Measurements from ENCODE around the gene EP300. TPM values are rescaled to one million over a fixed set of nuclear protein-coding genes. Genes with fewer than 3 reads are reported as not detected.
"Not testable (repeated sequence)": the region's sequence is repeated elsewhere in the genome, so short reads cannot be mapped to it uniquely, and the experiment has no call there.

The EP300 gene
- total and polyA plus RNA-seq, 5 donors: 13.2 to 38.0 (median 33.8) TPM

DNA sequence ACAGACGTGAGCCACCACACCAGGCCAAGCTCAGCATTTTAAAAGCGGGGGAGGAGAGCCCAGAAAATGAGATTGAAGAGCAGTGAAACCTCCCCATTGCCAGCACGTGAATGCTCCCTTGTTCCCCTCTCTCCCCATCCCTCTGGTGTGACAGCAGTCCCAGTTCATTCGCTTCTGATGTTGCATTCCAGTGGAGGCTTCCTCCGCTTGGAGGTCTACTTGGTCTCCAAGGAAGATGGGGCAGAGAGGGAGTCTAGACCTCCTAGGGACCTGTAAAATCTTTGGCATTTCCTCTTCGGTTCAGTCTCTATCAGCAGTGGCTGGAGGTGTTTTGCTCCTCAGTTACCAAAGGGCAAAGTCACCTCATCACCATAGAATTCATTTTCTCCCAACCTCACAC is 30.2 kb upstream of the EP300 start:
- WGBS: 63% methylated on average over 6 of the region's 6 CpGs
- Histone ChIP-seq H3K4me3 (ENCODE audit: low read length) (no peak overlapping the region), H3K27ac (ENCODE audit: low read length) (no peak overlapping the region), H3K4me1 (ENCODE audit: control insufficient read depth, insufficient read depth, low read length) (no peaks in the 10 kb centered on the region), H3K27me3 (ENCODE audit: control insufficient read depth, insufficient read depth) (no peaks in the 10 kb centered on the region), H3K9me3 (ENCODE audit: control insufficient read depth, low read length) (no peaks in the 10 kb centered on the region)
- no peak for ATAC-seq
- intact Hi-C loops (cut with DNase I): no loop called here
- no peak for DNase-seq

GRCh38 chr22:41064326-41064725 is 28.1 kb upstream of the EP300 start:
- H3K27ac ChIP-seq (ENCODE audit: low read length); H3K4me3 ChIP-seq (ENCODE audit: low read length); H3K9me3 ChIP-seq (ENCODE audit: control insufficient read depth, low read length); DNase-seq; H3K27me3 ChIP-seq (ENCODE audit: control insufficient read depth, insufficient read depth); H3K4me1 ChIP-seq (ENCODE audit: control insufficient read depth, insufficient read depth, low read length); intact Hi-C loops (cut with DNase I); ATAC-seq: not testable (repeated sequence)
- 95% methylated on average over 15 of the region's 15 CpGs for WGBS

GRCh38 chr22:41066341-41066740 is 26.1 kb upstream of the EP300 start:
- H3K27ac ChIP-seq (ENCODE audit: low read length); H3K4me3 ChIP-seq (ENCODE audit: low read length); intact Hi-C loops (cut with DNase I); ATAC-seq; H3K4me1 ChIP-seq (ENCODE audit: control insufficient read depth, insufficient read depth, low read length); H3K27me3 ChIP-seq (ENCODE audit: control insufficient read depth, insufficient read depth); DNase-seq; H3K9me3 ChIP-seq (ENCODE audit: control insufficient read depth, low read length): not testable (repeated sequence)
- 93% methylated on average over 8 of the region's 8 CpGs for WGBS

GRCh38 chr22:41067968-41068367 is 24.4 kb upstream of the EP300 start:
- H3K4me3 ChIP-seq (ENCODE audit: low read length); H3K9me3 ChIP-seq (ENCODE audit: control insufficient read depth, low read length); DNase-seq; H3K27me3 ChIP-seq (ENCODE audit: control insufficient read depth, insufficient read depth); ATAC-seq; H3K27ac ChIP-seq (ENCODE audit: low read length); intact Hi-C loops (cut with DNase I); H3K4me1 ChIP-seq (ENCODE audit: control insufficient read depth, insufficient read depth, low read length): not testable (repeated sequence)
- WGBS: 91% methylated on average over 10 of the region's 10 CpGs

GRCh38 chr22:41070665-41071331 is 21.6 kb upstream of the EP300 start:
- DNase-seq (no peak), ATAC-seq (no peak)
- Histone ChIP-seq H3K27ac (ENCODE audit: low read length) (no peak overlapping the region), H3K27me3 (ENCODE audit: control insufficient read depth, insufficient read depth) (no peaks in the 10 kb centered on the region), H3K4me3 (ENCODE audit: low read length) (no peak overlapping the region), H3K9me3 (ENCODE audit: control insufficient read depth, low read length) (no peaks in the 10 kb centered on the region), H3K4me1 (ENCODE audit: control insufficient read depth, insufficient read depth, low read length) (no peaks in the 10 kb centered on the region)
- WGBS: 78% methylated on average over 14 of the region's 14 CpGs
- intact Hi-C loops (cut with DNase I): no loop called here

- intact Hi-C loops (cut with DNase I): no loop called here
These were observed 18.3 kb upstream of the EP300 start for GRCh38 chr22:41074061-41074460.

GRCh38 chr22:41074466-41074865 is 17.9 kb upstream of the EP300 start:
- H3K27ac ChIP-seq (ENCODE audit: low read length): no peak overlapping the region
- no peak overlapping the region for H3K4me3 ChIP-seq (ENCODE audit: low read length)
- 95% methylated on average over 22 of the region's 22 CpGs for WGBS
- intact Hi-C loops (cut with DNase I): no loop called here
- H3K27me3 ChIP-seq (ENCODE audit: control insufficient read depth, insufficient read depth): no peaks in the 10 kb centered on the region
- ATAC-seq (no peak), DNase-seq (no peak)
- H3K4me1 ChIP-seq (ENCODE audit: control insufficient read depth, insufficient read depth, low read length): no peaks in the 10 kb centered on the region
- H3K9me3 ChIP-seq (ENCODE audit: control insufficient read depth, low read length): no peaks in the 10 kb centered on the region

More at GRCh38 chr22:41074061-41074460, 18.3 kb upstream of the EP300 start:
- ATAC-seq: no peak
- no peak for DNase-seq
- H3K27me3 ChIP-seq (ENCODE audit: control insufficient read depth, insufficient read depth): no peaks in the 10 kb centered on the region
- no peaks in the 10 kb centered on the region for H3K4me1 ChIP-seq (ENCODE audit: control insufficient read depth, insufficient read depth, low read length)
- H3K4me3 ChIP-seq (ENCODE audit: low read length): no peak overlapping the region
- H3K27ac ChIP-seq (ENCODE audit: low read length): no peak overlapping the region
- H3K9me3 ChIP-seq (ENCODE audit: control insufficient read depth, low read length): no peaks in the 10 kb centered on the region
- 94% methylated on average over 11 of the region's 11 CpGs for WGBS

DNA sequence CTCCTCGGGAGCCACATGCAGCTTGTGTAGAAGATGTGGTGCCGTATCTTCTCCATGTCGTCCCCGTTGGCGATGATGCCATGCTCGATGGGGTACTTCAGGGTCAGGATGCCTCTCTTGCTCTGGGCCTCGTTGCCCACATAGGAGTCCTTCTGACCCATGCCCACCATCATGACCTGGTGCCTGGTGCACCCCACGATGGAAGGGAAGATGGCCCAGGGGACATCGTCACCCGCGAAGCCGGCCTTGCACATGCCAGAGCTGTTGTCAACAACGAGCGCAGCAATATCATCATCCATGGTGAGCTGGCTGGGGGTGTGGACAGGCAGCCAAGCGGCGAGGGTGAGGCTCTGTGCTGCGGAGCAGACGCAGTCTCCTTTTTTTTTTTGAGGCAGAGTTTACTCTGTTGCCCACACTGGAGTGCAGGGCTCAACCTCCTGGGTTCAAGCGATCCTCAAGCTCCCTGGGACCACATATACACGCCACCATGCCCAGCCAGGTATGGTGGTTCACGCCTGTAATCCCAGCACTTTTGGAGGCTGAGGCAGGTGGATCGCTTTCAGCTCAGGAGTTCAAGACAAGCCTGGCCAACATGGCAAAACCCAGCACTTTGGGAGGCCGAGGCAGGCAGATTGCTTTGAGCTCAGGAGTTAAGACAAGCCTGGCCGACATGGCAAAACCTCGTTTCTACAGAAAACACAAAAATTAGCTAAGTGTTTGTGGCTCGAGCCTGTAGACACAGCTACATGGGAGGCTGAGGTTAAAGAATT is 17.3 kb upstream of the EP300 start:
- intact Hi-C loops (cut with DNase I): no loop called here
- 90% methylated on average over 26 of the region's 26 CpGs for WGBS
- no peak for ATAC-seq

GRCh38 chr22:41075946-41076345 is 16.4 kb upstream of the EP300 start:
- Histone ChIP-seq H3K27me3 (ENCODE audit: control insufficient read depth, insufficient read depth) (no peaks in the 10 kb centered on the region), H3K27ac (ENCODE audit: low read length) (no peak overlapping the region), H3K9me3 (ENCODE audit: control insufficient read depth, low read length) (no peaks in the 10 kb centered on the region), H3K4me1 (ENCODE audit: control insufficient read depth, insufficient read depth, low read length) (no peaks in the 10 kb centered on the region), H3K4me3 (ENCODE audit: low read length) (no peak overlapping the region)
- intact Hi-C loops (cut with DNase I): no loop called here
- DNase-seq (no peak), ATAC-seq (no peak)

More for the DNA sequence above, 17.3 kb upstream of the EP300 start:
- no peak overlapping the region for H3K4me3 ChIP-seq (ENCODE audit: low read length)
- no peak overlapping the region for H3K27ac ChIP-seq (ENCODE audit: low read length)
- no peaks in the 10 kb centered on the region for H3K27me3 ChIP-seq (ENCODE audit: control insufficient read depth, insufficient read depth)
- DNase-seq: no peak
- no peaks in the 10 kb centered on the region for H3K9me3 ChIP-seq (ENCODE audit: control insufficient read depth, low read length)
- no peaks in the 10 kb centered on the region for H3K4me1 ChIP-seq (ENCODE audit: control insufficient read depth, insufficient read depth, low read length)

DNA sequence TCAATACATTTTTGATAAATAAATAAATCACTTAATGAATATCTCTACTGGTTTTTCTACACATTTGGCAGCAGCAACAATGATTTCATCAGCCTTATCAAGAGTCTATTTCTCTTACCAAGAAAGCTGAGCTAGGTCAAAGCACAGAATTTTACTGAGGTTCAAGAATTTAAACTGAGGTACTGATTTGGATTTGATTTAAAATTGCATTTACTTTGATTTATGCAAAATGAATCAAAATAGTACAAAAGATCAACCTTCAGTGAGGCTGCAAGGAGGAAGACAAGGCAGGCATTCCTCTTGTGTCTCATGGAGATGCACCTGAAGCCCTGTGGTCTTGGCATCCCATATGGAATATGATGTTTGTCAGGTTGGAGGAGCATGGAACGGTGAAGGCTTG is 15.5 kb upstream of the EP300 start:
- no peak overlapping the region for H3K27ac ChIP-seq (ENCODE audit: low read length)
- no peaks in the 10 kb centered on the region for H3K9me3 ChIP-seq (ENCODE audit: control insufficient read depth, low read length)
- H3K4me3 ChIP-seq (ENCODE audit: low read length): no peak overlapping the region
- 75% methylated on average over 1 of the region's 1 CpG for WGBS
- intact Hi-C loops (cut with DNase I): no loop called here
- H3K4me1 ChIP-seq (ENCODE audit: control insufficient read depth, insufficient read depth, low read length): no peaks in the 10 kb centered on the region
- DNase-seq: no peak
- H3K27me3 ChIP-seq (ENCODE audit: control insufficient read depth, insufficient read depth): no peaks in the 10 kb centered on the region
- no peak for ATAC-seq

DNA sequence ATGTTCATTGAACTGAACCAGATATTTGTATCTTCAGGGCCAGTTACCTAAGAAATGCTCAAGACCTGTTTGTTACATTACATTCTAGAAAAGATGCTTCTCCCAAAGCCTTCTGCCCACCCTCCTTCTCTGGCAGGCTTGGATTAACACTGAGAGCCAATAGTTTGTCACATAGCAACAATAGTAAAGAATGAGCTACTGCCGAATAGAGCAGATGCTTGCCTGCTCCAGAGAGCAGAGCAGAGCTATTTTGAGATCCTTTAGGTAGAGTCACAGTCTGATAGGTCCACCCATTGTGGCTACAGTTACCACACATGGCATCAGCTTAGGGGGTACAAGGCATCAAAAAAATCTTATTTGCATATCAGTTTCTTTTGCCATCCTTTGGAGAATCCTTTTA is 13.5 kb upstream of the EP300 start:
- intact Hi-C loops (cut with DNase I): no loop called here

More for the DNA sequence above, 13.5 kb upstream of the EP300 start:
- WGBS: 30% methylated on average over 1 of the region's 1 CpG
- Histone ChIP-seq H3K27ac (ENCODE audit: low read length) (no peak overlapping the region), H3K4me3 (ENCODE audit: low read length) (no peak overlapping the region), H3K27me3 (ENCODE audit: control insufficient read depth, insufficient read depth) (no peaks in the 10 kb centered on the region), H3K9me3 (ENCODE audit: control insufficient read depth, low read length) (no peaks in the 10 kb centered on the region), H3K4me1 (ENCODE audit: control insufficient read depth, insufficient read depth, low read length) (no peaks in the 10 kb centered on the region)
- ATAC-seq (no peak), DNase-seq (no peak)

Data from right cardiac atrium (tissue), 5 donors.